CD4-positive, alpha-beta T cell treated with Interleukin-17A for 1 hour (primary cell): ENCODE results near the gene BCR.

ENCODE experiments used
- DNase-seq: peaks from one replicate; pipeline ENCODE4 v3.0.0-alpha.2; 2020

The BCR gene

GRCh38 chr22:23246982-23247766 lies 66.9 kb downstream of the BCR start:
- no peak for DNase-seq

- no peak for DNase-seq
Observed at GRCh38 chr22:23248583-23248982, 68.3 kb downstream of the BCR start.

- DNase-seq, result peak; percentile 20
Observed at GRCh38 chr22:23250056-23250784, 69.9 kb downstream of the BCR start.

GRCh38 chr22:23250785-23251363 lies 70.6 kb downstream of the BCR start:
- no peak for DNase-seq

GRCh38 chr22:23251445-23252093 lies 71.3 kb downstream of the BCR start:
- no peak for DNase-seq

- no peak for DNase-seq
Observed at GRCh38 chr22:23253475-23254055, 73.3 kb downstream of the BCR start.

GRCh38 chr22:23255506-23256170 lies 75.3 kb downstream of the BCR start:
- DNase-seq, result no peak

- no peak for DNase-seq
Observed at GRCh38 chr22:23256171-23256932, 76.0 kb downstream of the BCR start.

- DNase-seq, result no peak
Observed at GRCh38 chr22:23256986-23257888, 76.9 kb downstream of the BCR start.

- no peak for DNase-seq
Observed at GRCh38 chr22:23257889-23258825, 77.8 kb downstream of the BCR start.

GRCh38 chr22:23258826-23259170 lies 78.5 kb downstream of the BCR start:
- no peak for DNase-seq

- no peak for DNase-seq
Observed at GRCh38 chr22:23259916-23260644, 79.8 kb downstream of the BCR start.

GRCh38 chr22:23260645-23261581 lies 80.6 kb downstream of the BCR start:
- DNase-seq, result no peak

- DNase-seq, result no peak
Observed at GRCh38 chr22:23261900-23262450, 81.7 kb downstream of the BCR start.

- no peak for DNase-seq
Observed at GRCh38 chr22:23262518-23263332, 82.4 kb downstream of the BCR start.
